ENCODE results near the gene OSBP2.

DNA sequence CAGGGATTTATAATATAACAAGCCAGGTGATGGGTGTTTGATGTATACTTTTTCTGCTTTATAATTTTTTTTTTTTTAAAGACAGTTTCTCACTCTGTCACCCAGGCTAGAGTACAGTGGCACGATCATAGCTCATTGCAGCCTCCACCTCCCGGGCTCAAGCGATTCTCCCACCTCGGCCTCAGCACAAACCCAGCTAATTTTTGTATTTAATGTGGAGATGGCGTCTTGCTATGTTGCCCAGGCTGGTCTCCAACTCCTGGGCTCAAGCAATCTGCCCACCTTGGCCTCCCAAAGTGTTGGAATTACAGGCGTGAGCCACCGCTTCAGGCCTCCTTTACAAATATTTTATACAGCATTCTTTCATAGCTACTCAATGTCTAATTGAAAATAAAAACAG is 225.3 kb downstream of the OSBP2 start:
- TF ChIP-seq, protein P1, sequence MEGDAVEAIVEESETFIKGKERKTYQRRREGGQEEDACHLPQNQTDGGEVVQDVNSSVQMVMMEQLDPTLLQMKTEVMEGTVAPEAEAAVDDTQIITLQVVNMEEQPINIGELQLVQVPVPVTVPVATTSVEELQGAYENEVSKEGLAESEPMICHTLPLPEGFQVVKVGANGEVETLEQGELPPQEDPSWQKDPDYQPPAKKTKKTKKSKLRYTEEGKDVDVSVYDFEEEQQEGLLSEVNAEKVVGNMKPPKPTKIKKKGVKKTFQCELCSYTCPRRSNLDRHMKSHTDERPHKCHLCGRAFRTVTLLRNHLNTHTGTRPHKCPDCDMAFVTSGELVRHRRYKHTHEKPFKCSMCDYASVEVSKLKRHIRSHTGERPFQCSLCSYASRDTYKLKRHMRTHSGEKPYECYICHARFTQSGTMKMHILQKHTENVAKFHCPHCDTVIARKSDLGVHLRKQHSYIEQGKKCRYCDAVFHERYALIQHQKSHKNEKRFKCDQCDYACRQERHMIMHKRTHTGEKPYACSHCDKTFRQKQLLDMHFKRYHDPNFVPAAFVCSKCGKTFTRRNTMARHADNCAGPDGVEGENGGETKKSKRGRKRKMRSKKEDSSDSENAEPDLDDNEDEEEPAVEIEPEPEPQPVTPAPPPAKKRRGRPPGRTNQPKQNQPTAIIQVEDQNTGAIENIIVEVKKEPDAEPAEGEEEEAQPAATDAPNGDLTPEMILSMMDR (IDR thresholded peaks at IDR 0.05; ENCODE audit: low read depth, low read length) = no peak
- TF ChIP-seq EZH2phosphoT487 (IDR thresholded peaks at IDR 0.05; ENCODE audit: low read depth) = no peak

All from OCI-LY3 (cell line).